ENCODE results near the gene CBX4.

CBX4 gene

GRCh38 chr17:79835470-79835899 is 3.8 kb downstream of the CBX4 start:
- no peak for TF ChIP-seq CTCF (conservative IDR thresholded peaks at IDR 0.05; ENCODE audit: low read length)
- H3K4me3 ChIP-seq (ENCODE audit: low read length) = no peak overlapping the region
- no peak for DNase-seq (ENCODE audit: low read depth)

- H3K4me3 ChIP-seq (ENCODE audit: low read length) = no peak overlapping the region
- TF ChIP-seq CTCF (conservative IDR thresholded peaks at IDR 0.05; ENCODE audit: low read length) = peak; percentile 56
- no peak for DNase-seq (ENCODE audit: low read depth)
Measured at GRCh38 chr17:79834565-79835469, 4.4 kb downstream of the CBX4 start.

GRCh38 chr17:79833744-79834564 is 5.3 kb downstream of the CBX4 start:
- DNase-seq (ENCODE audit: low read depth) = no peak
- no peak for TF ChIP-seq CTCF (conservative IDR thresholded peaks at IDR 0.05; ENCODE audit: low read length)
- no peak overlapping the region for H3K4me3 ChIP-seq (ENCODE audit: low read length)

- no peak for DNase-seq (ENCODE audit: low read depth)
- no peak for TF ChIP-seq CTCF (conservative IDR thresholded peaks at IDR 0.05; ENCODE audit: low read length)
- no peak overlapping the region for H3K4me3 ChIP-seq (ENCODE audit: low read length)
Measured at GRCh38 chr17:79833110-79833450, 6.2 kb downstream of the CBX4 start.

GRCh38 chr17:79832218-79833109 is 6.8 kb downstream of the CBX4 start:
- H3K4me3 ChIP-seq (ENCODE audit: low read length) = no peak overlapping the region
- no peak for DNase-seq (ENCODE audit: low read depth)
- TF ChIP-seq CTCF (conservative IDR thresholded peaks at IDR 0.05; ENCODE audit: low read length) = no peak

GRCh38 chr17:79831265-79832217 is 7.7 kb downstream of the CBX4 start:
- H3K4me3 ChIP-seq (ENCODE audit: low read length) = no peak overlapping the region
- DNase-seq (ENCODE audit: low read depth) = no peak
- no peak for TF ChIP-seq CTCF (conservative IDR thresholded peaks at IDR 0.05; ENCODE audit: low read length)
